Upper lobe of left lung (tissue), 4 donors: ENCODE data around the gene FARP1.

Experiments
- CTCF ChIP-seq, 6 experiments: fragments of 450-650 bp in 4 of 6; fragments of 200-600 bp in 2 of 6; sonication (generic) in 2 of 6; IDR thresholded peaks; one replicate each; pipeline ENCODE4 v1.5.1; 2016 to 2019; ENCODE audit warnings: antibody characterized with exemption in 6 of 6
- POLR2A ChIP-seq, 4 donors: fragments of 450-650 bp; IDR thresholded peaks; one replicate each; pipeline ENCODE4 v1.5.1; 2016 to 2017; ENCODE audit warnings: antibody characterized with exemption in 4 of 4, mild to moderate bottlenecking in 2 of 4
- POLR2AphosphoS5 ChIP-seq, 2 donors: sonication (generic); formaldehyde crosslinking; IDR thresholded peaks; one replicate each; pipeline ENCODE4 v1.5.1; 2017; ENCODE audit warnings: antibody characterized with exemption in 2 of 2

- TF ChIP-seq POLR2AphosphoS5 (IDR thresholded peaks at IDR 0.05) (no peak), CTCF (IDR thresholded peaks at IDR 0.05) (no peak), POLR2A (IDR thresholded peaks at IDR 0.05) (no peak)
Observed at GRCh38 chr13:98454389-98454881, 311.5 kb downstream of the FARP1 start.
